ENCODE measurements around the gene PHYHD1.

The PHYHD1 gene

GRCh38 chr9:128986671-128987070, 65.9 kb downstream of the PHYHD1 start:
- no peak for DNase-seq

DNA sequence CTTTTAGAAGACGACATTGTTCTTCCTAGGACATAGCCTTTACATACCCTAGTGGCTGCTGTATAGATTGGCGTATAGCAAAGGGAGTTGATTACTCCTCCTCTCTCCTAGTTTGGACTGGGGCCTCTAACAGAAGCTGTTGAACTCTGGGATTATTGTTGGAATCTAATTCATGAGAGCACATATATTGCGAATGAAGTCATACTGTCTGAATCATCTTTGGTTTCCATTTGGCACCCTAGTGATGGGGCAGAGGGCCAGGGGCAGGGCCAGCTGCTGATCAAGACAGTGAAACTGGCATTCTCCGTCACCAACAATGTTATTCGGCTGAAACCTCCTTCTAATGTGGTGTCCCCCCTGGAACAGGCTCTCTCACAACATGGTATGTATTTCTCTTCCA, 67.0 kb downstream of the PHYHD1 start:
- no peak for DNase-seq

All from CD4-positive, alpha-beta T cell treated with Interleukin-17A for 4 hours (primary cell).